Endothelial cell (in vitro differentiated cells): Measurements from ENCODE around the gene RGS6. TPM values are rescaled to one million over a fixed set of nuclear protein-coding genes. Genes with fewer than 3 reads are reported as not detected.

Experiments used
- DNase-seq: peaks from one replicate; pipeline ENCODE4 v3.0.0; 2021; ENCODE audit warnings: low spot score
- H3K27ac Mint-ChIP-seq: one replicate; pipeline ENCODE4 v1.8.0; 2021; ENCODE audit warnings: mixed read lengths, inconsistent platforms; ENCODE audit not compliant: unreplicated experiment
- H3K27me3 Mint-ChIP-seq: one replicate; pipeline ENCODE4 v1.8.0; 2021; ENCODE audit warnings: mild to moderate bottlenecking, moderate library complexity, mixed read lengths, inconsistent platforms; ENCODE audit not compliant: unreplicated experiment
- H3K36me3 Mint-ChIP-seq: one replicate; pipeline ENCODE4 v1.8.0; 2021; ENCODE audit warnings: mild to moderate bottlenecking, low read depth, mixed read lengths, inconsistent platforms; ENCODE audit not compliant: unreplicated experiment
- H3K4me1 Mint-ChIP-seq: one replicate; pipeline ENCODE4 v1.8.0; 2021; ENCODE audit warnings: mild to moderate bottlenecking, mixed read lengths, inconsistent platforms; ENCODE audit not compliant: unreplicated experiment
- H3K4me3 Mint-ChIP-seq: one replicate; pipeline ENCODE4 v1.8.0; 2021; ENCODE audit warnings: mild to moderate bottlenecking, mixed read lengths, inconsistent platforms; ENCODE audit not compliant: unreplicated experiment
- H3K9me3 Mint-ChIP-seq: one replicate; pipeline ENCODE4 v1.8.0; 2021; ENCODE audit warnings: mixed read lengths, inconsistent platforms; ENCODE audit not compliant: unreplicated experiment
- CTCF ChIP-seq: fragments of 200-600 bp; sonication (generic); IDR thresholded peaks from one replicate; pipeline ENCODE4 v1.5.0; 2021; ENCODE audit warnings: antibody characterized with exemption; ENCODE audit not compliant: unreplicated experiment
- total RNA-seq: library from RNA; stranded (reverse); fragmentation: NEBNext Ultra II Directional; extraction: Animal tissue kit (Norgen Biotek cat#: 25700); gene quantifications from one replicate; pipeline ENCODE4 v1.2.1, GENCODE V29; 2021; ENCODE audit not compliant: unreplicated experiment

Gene RGS6
- total RNA-seq, 1 donor from 2014 or later: 15.7 TPM

- no peaks in the 10 kb centered on the region for H3K9me3 Mint-ChIP-seq
- H3K27ac Mint-ChIP-seq: no peak overlapping the region
- peaks cover 4% of the 10 kb centered on the region for H3K27me3 Mint-ChIP-seq
- TF ChIP-seq CTCF: no peak
- no peak for DNase-seq
- H3K4me1 Mint-ChIP-seq: no peaks in the 10 kb centered on the region
- H3K36me3 Mint-ChIP-seq: peaks cover 4% of the 10 kb centered on the region
- H3K4me3 Mint-ChIP-seq: no peak overlapping the region
Measured at GRCh38 chr14:71970272-71970671, 38.0 kb downstream of the RGS6 start.

- no peaks in the 10 kb centered on the region for H3K4me1 Mint-ChIP-seq
- H3K36me3 Mint-ChIP-seq: peaks cover 10% of the 10 kb centered on the region
- TF ChIP-seq CTCF: no peak
- H3K27ac Mint-ChIP-seq: no peak overlapping the region
- H3K27me3 Mint-ChIP-seq: no peaks in the 10 kb centered on the region
- H3K4me3 Mint-ChIP-seq: no peak overlapping the region
- no peak for DNase-seq
- H3K9me3 Mint-ChIP-seq: no peaks in the 10 kb centered on the region
Measured at GRCh38 chr14:71985538-71986189, 53.4 kb downstream of the RGS6 start.

GRCh38 chr14:71988476-71988875 is 56.2 kb downstream of the RGS6 start:
- DNase-seq: no peak
- Mint-ChIP-seq H3K4me3 (no peak overlapping the region), H3K36me3 (peaks cover 4% of the 10 kb centered on the region), H3K4me1 (no peaks in the 10 kb centered on the region), H3K27ac (no peak overlapping the region), H3K9me3 (no peaks in the 10 kb centered on the region), H3K27me3 (no peaks in the 10 kb centered on the region)
- TF ChIP-seq CTCF: no peak

- Mint-ChIP-seq H3K27me3 (no peaks in the 10 kb centered on the region), H3K4me1 (no peaks in the 10 kb centered on the region), H3K27ac (no peak overlapping the region), H3K36me3 (peaks cover 4% of the 10 kb centered on the region), H3K4me3 (no peak overlapping the region), H3K9me3 (no peaks in the 10 kb centered on the region)
- TF ChIP-seq CTCF: no peak
- no peak for DNase-seq
Measured at GRCh38 chr14:71988939-71989338, 56.7 kb downstream of the RGS6 start.

- no peak for TF ChIP-seq CTCF
Measured at GRCh38 chr14:71994416-71994815, 62.2 kb downstream of the RGS6 start.

More at GRCh38 chr14:71994416-71994815, 62.2 kb downstream of the RGS6 start:
- no peak overlapping the region for H3K27ac Mint-ChIP-seq
- no peak for DNase-seq
- no peaks in the 10 kb centered on the region for H3K9me3 Mint-ChIP-seq
- H3K36me3 Mint-ChIP-seq: no peaks in the 10 kb centered on the region
- H3K4me1 Mint-ChIP-seq: no peaks in the 10 kb centered on the region
- H3K27me3 Mint-ChIP-seq: no peaks in the 10 kb centered on the region
- H3K4me3 Mint-ChIP-seq: no peak overlapping the region
